GM12878 (cell line): ENCODE results near the gene TRAPPC2B. TPM values are rescaled to one million over a fixed set of nuclear protein-coding genes. Genes with fewer than 3 reads are reported as not detected.

Experiments
- ATAC-seq: fragments of 200-7000 bp; cut with Tn5 transposase; 3 replicates; pipeline ENCODE4 v1.9.1; 2020; ENCODE audit warnings: mild to moderate bottlenecking, moderate library complexity
- BruUV-seq: library from RNA; stranded (reverse); fragments of 400-500 nt; replicated peaks from 2 replicates; lab custom pipeline; 2021; lab: Mats Ljungman, UMichigan
- CTCF ChIA-PET: fragments of 300-600 bp; sonication (Branson Sonifier 250); formaldehyde crosslinking; extraction: SDS; loops from one replicate; lab custom pipeline; 2021; ENCODE audit warnings: inconsistent platforms; lab: Yijun Ruan, JAX
- POLR2A ChIA-PET: fragments of 350-600 bp; formaldehyde crosslinking; extraction: SDS; loops from one replicate; lab custom pipeline; 2021; ENCODE audit warnings: inconsistent platforms; lab: Charles Lee
- RAD21 ChIA-PET: fragments of 300-600 bp; sonication (Branson Sonifier 250); formaldehyde crosslinking; loops from one replicate; lab custom pipeline; 2023; ENCODE audit warnings: antibody characterized with exemption; ENCODE audit not compliant: unreplicated experiment; lab: Charles Lee
- SMC1A ChIA-PET: fragments of 300-600 bp; sonication (Branson Sonifier 250); formaldehyde crosslinking; loops from one replicate; lab custom pipeline; 2023; ENCODE audit not compliant: unreplicated experiment, uncharacterized antibody; lab: Charles Lee
- DNase-seq: peaks from one replicate; pipeline ENCODE4 v3.0.0-alpha.2; 2011; ENCODE audit warnings: low read depth, low spot score
- FAIRE-seq: peaks from 3 replicates; lab custom pipeline; 2011; peaks lifted over from hg19 to GRCh38; lab: Jason Lieb, UNC
- H2AFZ ChIP-seq: 2 replicates; pipeline ENCODE4 v1.6.0; 2011; ENCODE audit warnings: low read depth, low read length, control low read depth; ENCODE audit not compliant: control insufficient read depth
- H3K27ac ChIP-seq: 2 replicates; pipeline ENCODE4 v1.5.1; 2011; ENCODE audit warnings: control low read depth; ENCODE audit not compliant: control insufficient read depth, insufficient read depth
- H3K27me3 ChIP-seq, 2 experiments: replicated peaks in 1 of 2; 2 replicates each; pipeline versions ENCODE4 v1.6.0 to v1.6.1; 2011; ENCODE audit warnings: low read length in 1 of 2; ENCODE audit not compliant: control insufficient read depth in 2 of 2, insufficient read depth in 2 of 2
- H3K36me3 ChIP-seq, 2 experiments: 2 replicates each; pipeline ENCODE4 v1.5.1; 2011; ENCODE audit warnings: low read length in 1 of 2; ENCODE audit not compliant: control insufficient read depth in 2 of 2, insufficient read depth in 2 of 2
- H3K4me1 ChIP-seq: 2 replicates; pipeline ENCODE4 v1.6.1; 2011; ENCODE audit warnings: mild to moderate bottlenecking, low read length, moderate library complexity, mixed read lengths; ENCODE audit not compliant: control insufficient read depth, insufficient read depth
- H3K4me2 ChIP-seq: 2 replicates; pipeline ENCODE4 v1.6.0; 2011; ENCODE audit warnings: control low read depth; ENCODE audit not compliant: control insufficient read depth, insufficient read depth
- H3K4me3 ChIP-seq: fragments of 200-600 bp; sonication (generic); 2 replicates; pipeline ENCODE4 v1.5.1; 2016
- H3K79me2 ChIP-seq: 2 replicates; pipeline ENCODE4 v1.6.0; 2011; ENCODE audit warnings: low read length; ENCODE audit not compliant: control insufficient read depth, insufficient read depth
- H3K9ac ChIP-seq: 2 replicates; pipeline ENCODE4 v1.8.0; 2011; ENCODE audit warnings: low read length, control low read depth, mixed read lengths; ENCODE audit not compliant: control insufficient read depth, insufficient read depth
- H3K9me3 ChIP-seq: replicated peaks from 3 replicates; pipeline ENCODE4 v1.5.1; 2011; ENCODE audit warnings: mild to moderate bottlenecking, low read length; ENCODE audit not compliant: control insufficient read depth, insufficient read depth
- H4K20me1 ChIP-seq: 2 replicates; pipeline ENCODE4 v1.6.0; 2011; ENCODE audit not compliant: control insufficient read depth, insufficient read depth
- BACH1 ChIP-seq: fragments of 450-650 bp; IDR thresholded peaks from 2 replicates; pipeline ENCODE4 v1.6.1; 2017; ENCODE audit warnings: mild to moderate bottlenecking, borderline replicate concordance
- E4F1 ChIP-seq: fragments of 450-650 bp; IDR thresholded peaks from 2 replicates; pipeline ENCODE4 v1.6.1; 2018; ENCODE audit warnings: borderline replicate concordance, mild to moderate bottlenecking; ENCODE audit not compliant: partially characterized antibody
- EP300 ChIP-seq, 2 experiments: fragments of 150-350 bp in 1 of 2; IDR thresholded peaks; 2 replicates each; pipeline ENCODE4 v1.6.1; 2011 to 2012; ENCODE audit warnings: low read depth in 2 of 2, low read length in 2 of 2, borderline replicate concordance in 1 of 2, improper control_type of control experiment in 1 of 2, inconsistent platforms in 1 of 2; ENCODE audit not compliant: control insufficient read depth in 1 of 2
- HDAC6 ChIP-seq: fragments of 200-600 bp; sonication (generic); IDR thresholded peaks from one replicate; pipeline ENCODE4 v1.8.0; 2017; ENCODE audit warnings: antibody characterized with exemption; ENCODE audit not compliant: unreplicated experiment
- JUNB ChIP-seq: IDR thresholded peaks from 2 replicates; pipeline ENCODE4 v1.6.1; 2016; ENCODE audit warnings: antibody characterized with exemption, mild to moderate bottlenecking
- KAT2A ChIP-seq: conservative IDR thresholded peaks from 2 replicates; pipeline ENCODE4 v1.6.1; 2011; ENCODE audit warnings: low read depth, low read length; ENCODE audit not compliant: control insufficient read depth
- KDM1A ChIP-seq: fragments of 200-600 bp; sonication (generic); IDR thresholded peaks from 2 replicates; pipeline ENCODE4 v1.6.1; 2016; ENCODE audit warnings: borderline replicate concordance
- MLLT1 ChIP-seq: fragments of 450-650 bp; IDR thresholded peaks from 2 replicates; pipeline ENCODE4 v1.6.1; 2016; ENCODE audit warnings: mild to moderate bottlenecking
- PAX8 ChIP-seq: fragments of 450-650 bp; IDR thresholded peaks from 2 replicates; pipeline ENCODE4 v1.6.1; 2017; ENCODE audit warnings: mild to moderate bottlenecking, moderate library complexity
- POLR2A ChIP-seq: IDR thresholded peaks from 2 replicates; pipeline ENCODE4 v1.6.1; 2011; ENCODE audit warnings: low read depth, mild to moderate bottlenecking, low read length
- POU2F2 ChIP-seq: IDR thresholded peaks from 3 replicates; pipeline ENCODE4 v1.6.1; 2011; ENCODE audit warnings: low read depth, mild to moderate bottlenecking, low read length, borderline replicate concordance
- SREBF1 ChIP-seq: IDR thresholded peaks from 2 replicates; pipeline ENCODE4 v1.6.1; 2012; ENCODE audit warnings: mild to moderate bottlenecking, low read length
- SUZ12 ChIP-seq: fragments of 200-600 bp; sonication (generic); IDR thresholded peaks from one replicate; pipeline ENCODE4 v1.6.1; 2018; ENCODE audit warnings: antibody characterized with exemption, mild to moderate bottlenecking; ENCODE audit not compliant: unreplicated experiment
- TAF1 ChIP-seq: IDR thresholded peaks from 2 replicates; pipeline ENCODE4 v1.6.1; 2011; ENCODE audit warnings: mild to moderate bottlenecking, low read depth, low read length, borderline replicate concordance
- TARDBP ChIP-seq: IDR thresholded peaks from 2 replicates; pipeline ENCODE4 v1.6.1; 2016; ENCODE audit warnings: borderline replicate concordance
- USF2 ChIP-seq: IDR thresholded peaks from 2 replicates; pipeline ENCODE4 v1.6.1; 2011; ENCODE audit warnings: low read depth, low read length, improper control_type of control experiment, borderline replicate concordance
- WGBS: methylation state at CpG from one replicate; pipeline ENCODE4 v1.1.6; 2016; ENCODE audit warnings: low lambda C conversion rate; ENCODE audit not compliant: insufficient replicate concordance, insufficient coverage; ENCODE audit errors: missing lambda C conversion rate; 5-methylcytosine and 5-hydroxymethylcytosine counted together
- in situ Hi-C: fragments of 300-500 bp; cut with MboI; formaldehyde crosslinking; loops from 9 replicates; pipeline ENCODE4 v1.14.3; 2018; ENCODE audit warnings: mixed read lengths
- intact Hi-C: fragments of 100-400 bp; cut with micrococcal nuclease; formaldehyde crosslinking; loops from one replicate; pipeline ENCODE4 v1.14.2; 2022; ENCODE audit not compliant: unreplicated experiment
- polyA plus RNA-seq, 11 experiments: library from polyadenylated mRNA; depleted of rRNA in 4 of 11; unstranded in 6 of 11; stranded (reverse) in 5 of 11; fragments of >200 nt; fragmentation: Nextera tagmentation in 4 of 11; fragmentation: Illumina TruSeq in 1 of 11; extraction: Ambion mirVana in 4 of 11; extraction: Trizol in 1 of 11; gene quantifications; 1 replicate in 1 of 11; 2 replicates in 10 of 11; pipeline versions ENCODE4 v1.2.1 to v1.2.3, GENCODE V29; 2011 to 2016; ENCODE audit warnings: inconsistent platforms in 2 of 11, missing spikeins in 2 of 11, low read depth in 1 of 11
- total RNA-seq, 4 experiments: library from RNA; depleted of rRNA in 3 of 4; stranded (reverse); fragments of >200 nt in 3 of 4; fragmentation: Illumina TruSeq in 1 of 4; extraction: Trizol in 1 of 4; gene quantifications; 2 replicates each; pipeline versions ENCODE4 v1.2.1 to v1.2.3, GENCODE V29; 2013 to 2021

Gene TRAPPC2B
- total and polyA plus RNA-seq, 10 of the 15 experiments (the other 5 are each of a cell fraction or from before 2014, with no cell fraction given) = 10.6 to 86.4 (median 25.6) TPM

GRCh38 chr19:57350877-57351805 is 12.2 kb upstream of the TRAPPC2B start, which contains the start of gene ZNF304:
Gene ZNF304 (plus strand): TSS chr19:57351271. CDS start chr19:57351665, 394 bp downstream.
- Histone ChIP-seq H3K27ac (peak within 1 kb of the TSS; percentile 57), H3K27me3 (no peaks in the 10 kb centered on the region), H3K36me3 (peaks cover 4 to 18% of the 10 kb centered on the region in 2 experiments; a peak in 3 of 4 replicates), H3K4me2 (peak within 1 kb of the TSS; percentile 93), H3K4me1 (no peaks in the 10 kb centered on the region), H2AFZ (peak within 1 kb of the TSS; percentile 96), H3K4me3 (peak within 1 kb of the TSS; percentile 83), H4K20me1 (no peaks in the 10 kb centered on the region), H3K9ac (peak within 1 kb of the TSS; percentile 78), H3K79me2 (peaks cover 21% of the 10 kb centered on the region), H3K9me3 (peaks cover 3% of the 10 kb centered on the region; the same call in 1 of the 3 replicates)
- SMC1A ChIA-PET = interaction anchor here (0.7 to 1.4 kb wide), 8 partner anchors 17 to 69 kb away, joined by 3 to 6 read pairs (median 4); partner anchors contain the start of genes ZNF543 and ZNF548
- POLR2A ChIA-PET = interaction anchor here (0.6 to 1.7 kb wide), 7 partner anchors 12 to 495 kb away, joined by 3 to 11 read pairs (median 5); partner anchors contain the start of genes TRAPPC2B, ZNF547, ZNF548 and ZNF749
- peak; percentile 73 for DNase-seq
- CTCF ChIA-PET = interaction anchor here (0.6 to 2.2 kb wide), 6 partner anchors 11 to 418 kb away, joined by 3 to 6 read pairs (median 4); partner anchors contain the start of genes TRAPPC2B, ZNF460, ZNF547 and ZNF586
- RAD21 ChIA-PET = interaction anchor here (0.7 to 1.6 kb wide), 4 partner anchors 12 to 84 kb away, joined by 3 to 5 read pairs (median 4); partner anchors contain the start of genes TRAPPC2B, ZNF547, ZNF548 and ZNF749
- peak; percentile 98 for FAIRE-seq
- intact Hi-C loops (no loop called here), in situ Hi-C loops (no loop called here)
- no TSS peak for BruUV-seq
- peak; percentile 100 for ATAC-seq
- WGBS = 3% methylated on average over 57 of the region's 57 CpGs
- no peak for TF ChIP-seq PAX8
- peak; percentile 86 for TF ChIP-seq MLLT1
- TF ChIP-seq KAT2A = no peak
- no peak for TF ChIP-seq TARDBP
- no peak for TF ChIP-seq SREBF1
- TF ChIP-seq USF2 = no peak
- TF ChIP-seq SUZ12 = no peak
- TF ChIP-seq KDM1A = no peak
- no peak for TF ChIP-seq BACH1
- TF ChIP-seq JUNB = no peak
- TF ChIP-seq TAF1 = 0 out of 2 replicates have a peak, but pooled peaks have one; percentile 15
- TF ChIP-seq HDAC6 = no peak
- no peak for TF ChIP-seq E4F1
- no peak for TF ChIP-seq POU2F2
- peak; percentile 62 for TF ChIP-seq POLR2A
- no peak for TF ChIP-seq EP300 (IDR thresholded peaks at IDR 0.05; ENCODE audit: borderline replicate concordance in 1 of 2, control insufficient read depth in 1 of 2, low read depth in 2 of 2, low read length in 2 of 2)
